HFF-Myc (cell line): ENCODE data around the gene TEP1.

Source experiments
- DNase-seq: peaks from one replicate; pipeline ENCODE4 v3.0.0-alpha.2; 2011; ENCODE audit warnings: low read depth; ENCODE audit errors: extremely low read depth
- H3K4me3 ChIP-seq: replicated peaks from 2 replicates; pipeline ENCODE4 v1.5.1; 2011; ENCODE audit warnings: low read depth, mild to moderate bottlenecking, control low read depth, low read length
- TF ChIP-seq, protein P1 (sequence below): IDR thresholded peaks from 2 replicates; pipeline ENCODE4 v1.5.1; 2012; ENCODE audit warnings: mild to moderate bottlenecking, low read depth, low read length, control low read depth; ENCODE audit errors: missing control alignments

The TEP1 gene

DNA sequence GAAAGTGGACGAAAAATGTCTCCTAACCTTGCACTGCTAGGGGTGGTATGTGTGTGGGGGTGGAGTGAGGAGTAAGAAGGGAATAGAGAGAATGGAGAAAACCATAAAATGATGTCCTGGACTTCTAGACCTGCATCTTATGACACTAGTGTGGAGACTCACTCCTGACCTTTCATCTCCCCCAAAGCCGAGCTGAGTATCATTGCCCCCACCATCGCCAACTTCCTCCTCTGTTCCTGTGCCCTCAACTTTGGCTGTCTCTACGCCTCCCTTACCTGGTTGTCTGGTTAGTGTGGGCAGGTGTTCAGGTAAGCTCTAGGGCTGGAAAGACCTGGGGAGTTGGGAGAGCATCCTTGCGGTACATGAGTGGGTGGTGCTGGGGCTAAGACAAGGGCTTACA lies 27.2 kb upstream of the TEP1 start:
- TF ChIP-seq, protein P1, sequence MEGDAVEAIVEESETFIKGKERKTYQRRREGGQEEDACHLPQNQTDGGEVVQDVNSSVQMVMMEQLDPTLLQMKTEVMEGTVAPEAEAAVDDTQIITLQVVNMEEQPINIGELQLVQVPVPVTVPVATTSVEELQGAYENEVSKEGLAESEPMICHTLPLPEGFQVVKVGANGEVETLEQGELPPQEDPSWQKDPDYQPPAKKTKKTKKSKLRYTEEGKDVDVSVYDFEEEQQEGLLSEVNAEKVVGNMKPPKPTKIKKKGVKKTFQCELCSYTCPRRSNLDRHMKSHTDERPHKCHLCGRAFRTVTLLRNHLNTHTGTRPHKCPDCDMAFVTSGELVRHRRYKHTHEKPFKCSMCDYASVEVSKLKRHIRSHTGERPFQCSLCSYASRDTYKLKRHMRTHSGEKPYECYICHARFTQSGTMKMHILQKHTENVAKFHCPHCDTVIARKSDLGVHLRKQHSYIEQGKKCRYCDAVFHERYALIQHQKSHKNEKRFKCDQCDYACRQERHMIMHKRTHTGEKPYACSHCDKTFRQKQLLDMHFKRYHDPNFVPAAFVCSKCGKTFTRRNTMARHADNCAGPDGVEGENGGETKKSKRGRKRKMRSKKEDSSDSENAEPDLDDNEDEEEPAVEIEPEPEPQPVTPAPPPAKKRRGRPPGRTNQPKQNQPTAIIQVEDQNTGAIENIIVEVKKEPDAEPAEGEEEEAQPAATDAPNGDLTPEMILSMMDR, result no peak
- DNase-seq, result no peak
- H3K4me3 ChIP-seq, result no peak overlapping the region

DNA sequence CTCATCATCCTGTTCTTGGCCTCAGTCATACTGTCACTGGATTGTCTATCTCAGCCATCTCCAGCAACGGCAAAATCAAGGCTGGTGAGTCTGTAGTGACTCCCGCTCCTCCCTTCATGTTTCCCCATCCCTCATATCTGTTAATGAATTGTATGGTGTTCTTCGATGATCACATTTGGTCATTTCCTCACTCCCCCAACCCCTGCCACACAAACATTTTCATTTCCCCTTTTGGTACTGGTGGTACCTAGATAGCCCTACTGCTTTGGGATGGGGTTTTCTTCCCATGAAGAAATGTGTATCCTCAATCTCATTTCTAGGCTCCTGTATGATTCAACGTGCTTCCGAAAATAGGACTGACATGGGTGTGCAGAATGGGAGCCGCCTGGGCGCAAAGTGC lies 25.4 kb upstream of the TEP1 start:
- TF ChIP-seq, protein P1, result no peak
- no peak for DNase-seq

DNA sequence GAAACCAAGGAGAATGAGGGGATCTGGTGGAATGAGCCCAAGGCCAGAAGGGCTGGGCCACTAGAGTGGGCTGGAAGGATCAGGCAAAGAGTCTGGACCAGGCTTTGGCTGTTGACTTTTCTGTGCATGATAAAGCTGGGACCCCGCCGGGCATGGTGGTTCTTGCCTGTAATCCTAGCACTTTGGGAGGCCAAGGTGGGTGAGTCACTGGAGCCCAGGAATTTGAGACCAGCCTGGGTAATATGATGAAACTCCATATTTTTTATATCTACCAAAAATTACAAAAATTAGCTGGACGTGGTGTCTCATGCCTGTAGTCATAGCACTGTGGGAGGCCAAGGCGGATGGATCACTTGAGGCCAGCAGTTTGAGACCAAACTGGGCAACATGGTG lies 23.1 kb upstream of the TEP1 start:
- no peak overlapping the region for H3K4me3 ChIP-seq
- TF ChIP-seq, protein P1, result no peak
- no peak for DNase-seq

More for the DNA sequence above, 25.4 kb upstream of the TEP1 start:
- H3K4me3 ChIP-seq, result no peak overlapping the region

DNA sequence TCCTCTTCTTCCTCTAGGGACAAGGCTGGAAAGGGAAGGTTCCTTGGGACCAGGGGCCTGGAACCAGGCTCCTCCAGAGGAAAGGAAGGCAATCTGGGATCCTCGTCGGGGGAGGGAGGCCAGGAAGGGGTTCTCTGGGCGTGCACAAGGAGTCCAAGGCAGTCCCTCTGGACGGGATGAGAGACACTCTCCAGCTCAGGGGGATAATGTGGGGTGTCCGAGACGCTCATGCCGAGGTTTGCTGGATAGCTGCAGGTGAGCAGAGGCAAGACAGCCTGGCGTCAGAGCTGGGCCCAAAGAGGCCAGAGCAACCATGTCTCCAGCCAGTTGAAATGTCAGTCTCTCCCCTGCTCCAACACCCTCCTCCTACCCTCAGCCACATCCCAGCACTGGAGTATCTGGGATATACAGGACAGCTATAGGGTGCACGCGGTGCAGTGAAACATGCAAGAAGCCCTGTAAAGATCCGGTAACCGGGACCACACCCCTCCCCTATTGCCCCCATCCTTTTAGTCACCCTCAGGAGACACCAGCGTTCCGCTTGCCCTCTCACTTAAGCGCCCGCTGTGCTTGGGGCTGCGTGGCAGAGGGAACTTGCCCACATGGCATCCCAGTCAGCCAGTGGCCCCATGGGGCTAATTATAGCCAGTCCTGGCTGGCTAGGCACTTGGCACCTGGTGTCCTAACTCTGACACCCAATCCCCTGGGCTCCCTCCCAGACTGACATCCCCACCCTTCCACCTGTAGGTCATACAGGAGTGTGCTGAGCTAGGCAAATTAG lies 22.5 kb upstream of the TEP1 start, which contains the start of gene KLHL33:
KLHL33 (minus strand) TSS at position 585 of the 781 bp plus-strand sequence; CDS start at position 230, 355 bp downstream.
- TF ChIP-seq, protein P1, result no peak
- no peak within 1 kb of the TSS for H3K4me3 ChIP-seq
- no peak for DNase-seq

DNA sequence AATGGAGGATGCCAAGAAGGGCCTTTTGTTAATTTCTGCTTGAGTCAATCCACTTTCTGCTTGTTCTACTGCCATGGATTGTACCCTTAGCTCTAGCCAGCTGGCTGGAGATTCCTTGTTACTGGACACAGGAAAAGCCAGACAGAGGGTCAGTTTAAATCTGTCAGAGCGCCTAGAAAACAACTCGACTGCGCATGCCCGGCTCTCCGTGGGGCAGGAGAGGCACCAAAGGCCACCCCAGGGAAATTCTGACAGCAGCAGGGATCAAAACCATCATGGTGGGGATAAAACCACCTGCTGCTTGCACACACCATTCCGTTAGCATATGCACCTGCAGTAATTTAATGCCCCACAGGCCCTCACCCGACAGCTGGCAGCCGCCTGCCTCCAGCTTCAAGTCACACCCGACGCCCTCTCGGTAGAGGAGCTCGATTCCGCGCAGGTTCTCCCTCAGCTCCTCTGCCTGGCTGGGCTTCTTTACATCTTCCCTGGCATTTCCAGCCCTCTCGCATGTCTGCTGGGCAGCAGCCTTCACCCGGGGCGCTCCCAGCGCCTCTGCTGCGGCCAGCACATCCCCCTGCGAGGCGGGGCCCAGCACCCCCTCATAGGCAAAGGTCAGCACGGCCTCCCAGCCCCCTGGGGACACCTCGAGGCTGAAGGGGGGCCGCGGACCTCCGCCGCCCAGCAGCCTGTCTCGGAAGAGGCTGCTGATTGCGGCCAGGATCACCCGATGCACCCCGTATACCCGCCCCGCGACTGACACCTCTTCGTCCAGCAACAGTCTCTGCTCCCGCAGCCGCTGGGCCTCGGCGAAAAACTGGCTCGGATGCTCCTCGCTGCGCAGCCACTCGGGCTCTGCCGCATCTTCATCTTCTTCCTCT lies 21.6 kb upstream of the TEP1 start:
- H3K4me3 ChIP-seq, result no peak overlapping the region

DNA sequence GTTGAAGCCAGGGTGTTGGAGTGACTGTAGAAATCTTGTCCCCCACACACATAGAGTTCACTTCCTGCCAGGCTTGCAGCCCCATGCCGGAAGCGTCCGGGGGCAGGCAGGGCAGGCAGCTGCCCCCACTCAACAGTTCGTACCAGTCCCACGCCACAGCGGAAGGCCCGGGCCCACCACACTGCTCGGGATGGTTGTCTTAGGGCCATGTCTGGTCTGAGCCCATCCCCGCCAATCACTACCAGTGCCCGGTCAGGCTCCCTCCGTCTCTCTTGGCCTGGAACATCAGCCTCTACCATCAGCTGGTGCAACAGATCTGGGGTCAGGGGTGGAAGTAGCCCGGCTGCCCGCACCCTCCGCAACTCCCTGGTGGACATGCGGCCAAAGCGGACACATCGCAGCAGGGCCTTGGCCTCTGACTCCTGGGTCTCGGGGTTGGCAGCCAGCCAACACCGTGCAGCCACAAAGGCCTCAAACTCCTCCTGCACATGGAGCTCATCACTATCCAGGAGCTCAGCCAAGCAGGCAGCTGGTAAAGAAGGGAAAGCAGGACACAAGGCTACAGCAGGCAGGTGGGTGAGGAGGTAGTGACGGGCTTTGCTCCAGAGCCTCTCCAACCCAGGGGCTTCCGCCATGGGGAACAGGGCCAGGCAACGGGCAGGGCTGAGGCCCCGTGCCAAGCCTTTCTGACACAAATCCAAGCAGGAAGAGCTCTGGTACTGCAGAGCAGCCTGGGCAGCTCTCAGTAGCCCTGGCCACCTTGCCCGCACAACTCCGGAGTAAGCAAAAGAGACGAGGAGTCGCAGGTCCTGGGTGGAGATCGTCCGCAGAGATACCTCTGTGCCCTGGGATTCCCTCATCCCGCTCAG lies 16.7 kb upstream of the TEP1 start:
- TF ChIP-seq, protein P1, result no peak
- DNase-seq, result no peak
- no peak overlapping the region for H3K4me3 ChIP-seq

More for the DNA sequence above, 21.6 kb upstream of the TEP1 start:
- TF ChIP-seq, protein P1, result no peak
- DNase-seq, result no peak
